HepG2 (cell line): ENCODE results near the gene TRPT1.

ENCODE experiments used
- CTCF ChIP-seq: sonication (generic); formaldehyde crosslinking; IDR thresholded peaks from 2 replicates; pipeline ENCODE4 v1.5.0; 2020; ENCODE audit warnings: mild to moderate bottlenecking, missing genetic modification reagents, moderate library complexity
- EZH2 ChIP-seq: conservative IDR thresholded peaks from 2 replicates; pipeline ENCODE4 v1.6.1; 2012; ENCODE audit warnings: mild to moderate bottlenecking, low read depth, low read length, moderate library complexity
- JUNB ChIP-seq: sonication (generic); formaldehyde crosslinking; IDR thresholded peaks from 2 replicates; pipeline ENCODE4 v1.8.0; 2022; ENCODE audit warnings: missing genetic modification reagents, mild to moderate bottlenecking, borderline replicate concordance
- MED13 ChIP-seq: sonication (generic); formaldehyde crosslinking; IDR thresholded peaks from 2 replicates; pipeline ENCODE4 v1.5.0; 2020; ENCODE audit warnings: missing genetic modification reagents
- SIN3A ChIP-seq: IDR thresholded peaks from 2 replicates; pipeline ENCODE4 v1.6.1; 2011; ENCODE audit warnings: low read depth, mild to moderate bottlenecking, control low read depth, low read length, borderline replicate concordance
- SMAD3 ChIP-seq: sonication (generic); formaldehyde crosslinking; IDR thresholded peaks from 2 replicates; pipeline ENCODE4 v1.4.0; 2020; ENCODE audit warnings: missing genetic modification reagents
- ZNF782 ChIP-seq: sonication (generic); formaldehyde crosslinking; IDR thresholded peaks from 2 replicates; pipeline ENCODE4 v1.4.0; 2020; ENCODE audit warnings: missing genetic modification reagents, mild to moderate bottlenecking, borderline replicate concordance
- TF ChIP-seq, protein P1 (sequence below): IDR thresholded peaks from 2 replicates; pipeline ENCODE4 v1.6.1; 2016; ENCODE audit warnings: low read depth, missing genetic modification reagents, missing compliant biosample characterization

GRCh38 chr11:64249038-64249437, 23.1 kb upstream of the TRPT1 start:
- TF ChIP-seq JUNB (CRISPR knock-in tag) = no peak
- TF ChIP-seq EZH2 = no peak
- no peak for TF ChIP-seq ZNF782
- TF ChIP-seq, protein P1, sequence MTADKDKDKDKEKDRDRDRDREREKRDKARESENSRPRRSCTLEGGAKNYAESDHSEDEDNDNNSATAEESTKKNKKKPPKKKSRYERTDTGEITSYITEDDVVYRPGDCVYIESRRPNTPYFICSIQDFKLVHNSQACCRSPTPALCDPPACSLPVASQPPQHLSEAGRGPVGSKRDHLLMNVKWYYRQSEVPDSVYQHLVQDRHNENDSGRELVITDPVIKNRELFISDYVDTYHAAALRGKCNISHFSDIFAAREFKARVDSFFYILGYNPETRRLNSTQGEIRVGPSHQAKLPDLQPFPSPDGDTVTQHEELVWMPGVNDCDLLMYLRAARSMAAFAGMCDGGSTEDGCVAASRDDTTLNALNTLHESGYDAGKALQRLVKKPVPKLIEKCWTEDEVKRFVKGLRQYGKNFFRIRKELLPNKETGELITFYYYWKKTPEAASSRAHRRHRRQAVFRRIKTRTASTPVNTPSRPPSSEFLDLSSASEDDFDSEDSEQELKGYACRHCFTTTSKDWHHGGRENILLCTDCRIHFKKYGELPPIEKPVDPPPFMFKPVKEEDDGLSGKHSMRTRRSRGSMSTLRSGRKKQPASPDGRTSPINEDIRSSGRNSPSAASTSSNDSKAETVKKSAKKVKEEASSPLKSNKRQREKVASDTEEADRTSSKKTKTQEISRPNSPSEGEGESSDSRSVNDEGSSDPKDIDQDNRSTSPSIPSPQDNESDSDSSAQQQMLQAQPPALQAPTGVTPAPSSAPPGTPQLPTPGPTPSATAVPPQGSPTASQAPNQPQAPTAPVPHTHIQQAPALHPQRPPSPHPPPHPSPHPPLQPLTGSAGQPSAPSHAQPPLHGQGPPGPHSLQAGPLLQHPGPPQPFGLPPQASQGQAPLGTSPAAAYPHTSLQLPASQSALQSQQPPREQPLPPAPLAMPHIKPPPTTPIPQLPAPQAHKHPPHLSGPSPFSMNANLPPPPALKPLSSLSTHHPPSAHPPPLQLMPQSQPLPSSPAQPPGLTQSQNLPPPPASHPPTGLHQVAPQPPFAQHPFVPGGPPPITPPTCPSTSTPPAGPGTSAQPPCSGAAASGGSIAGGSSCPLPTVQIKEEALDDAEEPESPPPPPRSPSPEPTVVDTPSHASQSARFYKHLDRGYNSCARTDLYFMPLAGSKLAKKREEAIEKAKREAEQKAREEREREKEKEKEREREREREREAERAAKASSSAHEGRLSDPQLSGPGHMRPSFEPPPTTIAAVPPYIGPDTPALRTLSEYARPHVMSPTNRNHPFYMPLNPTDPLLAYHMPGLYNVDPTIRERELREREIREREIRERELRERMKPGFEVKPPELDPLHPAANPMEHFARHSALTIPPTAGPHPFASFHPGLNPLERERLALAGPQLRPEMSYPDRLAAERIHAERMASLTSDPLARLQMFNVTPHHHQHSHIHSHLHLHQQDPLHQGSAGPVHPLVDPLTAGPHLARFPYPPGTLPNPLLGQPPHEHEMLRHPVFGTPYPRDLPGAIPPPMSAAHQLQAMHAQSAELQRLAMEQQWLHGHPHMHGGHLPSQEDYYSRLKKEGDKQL (CRISPR knock-in tag) = no peak
- TF ChIP-seq CTCF (CRISPR knock-in tag) = no peak
- no peak for TF ChIP-seq SIN3A
- no peak for TF ChIP-seq SMAD3 (CRISPR knock-in tag)
- no peak for TF ChIP-seq MED13 (CRISPR knock-in tag)
